H1 (cell line): ENCODE results near the gene CTIF. TPM values are rescaled to one million over a fixed set of nuclear protein-coding genes. Genes with fewer than 3 reads are reported as not detected.

Source experiments
- CTCF ChIA-PET: fragments of 300-600 bp; sonication (Branson Sonifier 250); formaldehyde crosslinking; loops from one replicate; lab custom pipeline; 2021; ENCODE audit not compliant: partially characterized antibody; lab: Charles Lee
- POLR2A ChIA-PET: fragments of 300-600 bp; sonication (Branson Sonifier 250); formaldehyde crosslinking; loops from one replicate; lab custom pipeline; 2021; ENCODE audit warnings: inconsistent platforms; ENCODE audit not compliant: partially characterized antibody; lab: Charles Lee
- DNase-seq, 2 experiments: peaks; one replicate each; pipeline versions ENCODE4 v3.0.0 to v3.0.0-alpha.2; 2010 to 2022; ENCODE audit warnings: low spot score in 2 of 2, low read depth in 1 of 2, mixed read lengths in 1 of 2
- FAIRE-seq: peaks from 2 replicates; lab custom pipeline; 2011; peaks lifted over from hg19 to GRCh38; lab: Jason Lieb, UNC
- H2AFZ ChIP-seq: 2 replicates; pipeline ENCODE4 v1.8.1; 2012; ENCODE audit warnings: low read length, inconsistent platforms
- H2AK5ac ChIP-seq: 2 replicates; pipeline ENCODE4 v1.6.1; 2013; ENCODE audit warnings: low read depth, low read length
- H2BK120ac ChIP-seq: replicated peaks from 2 replicates; pipeline ENCODE3; 2013; ENCODE audit warnings: low read depth, low read length, inconsistent platforms
- H2BK12ac ChIP-seq: 2 replicates; pipeline ENCODE4 v1.6.1; 2013; ENCODE audit warnings: low read depth, low read length
- H2BK15ac ChIP-seq: 2 replicates; pipeline ENCODE4 v1.6.1; 2013; ENCODE audit warnings: low read length
- H2BK20ac ChIP-seq: 2 replicates; pipeline ENCODE4 v1.6.1; 2013; ENCODE audit warnings: low read length
- H2BK5ac ChIP-seq: 2 replicates; pipeline ENCODE4 v1.6.1; 2013; ENCODE audit warnings: low read depth, low read length
- H3K14ac ChIP-seq: 2 replicates; pipeline ENCODE4 v1.6.1; 2013; ENCODE audit warnings: inconsistent platforms; ENCODE audit not compliant: insufficient read length
- H3K18ac ChIP-seq: 2 replicates; pipeline ENCODE4 v1.6.1; 2013; ENCODE audit warnings: low read length; ENCODE audit errors: extremely low read depth
- H3K23ac ChIP-seq: 2 replicates; pipeline ENCODE4 v1.6.1; 2013; ENCODE audit warnings: inconsistent platforms; ENCODE audit not compliant: insufficient read length
- H3K23me2 ChIP-seq: 2 replicates; pipeline ENCODE4 v1.6.1; 2013; ENCODE audit warnings: low read depth, low read length
- H3K27ac ChIP-seq: 2 replicates; pipeline ENCODE4 v1.6.1; 2011; ENCODE audit warnings: low read depth, low read length, inconsistent platforms
- H3K27me3 ChIP-seq, 4 experiments: replicated peaks in 1 of 4; 1 replicate in 1 of 4; 2 replicates in 3 of 4; pipeline versions ENCODE4 v1.6.1 to v1.8.1; 2011 to 2013; ENCODE audit warnings: low read length in 3 of 4, mild to moderate bottlenecking in 3 of 4, inconsistent platforms in 2 of 4, mixed read lengths in 2 of 4, moderate library complexity in 1 of 4; ENCODE audit not compliant: control insufficient read depth in 3 of 4, insufficient read depth in 3 of 4; ENCODE audit errors: extremely low read depth in 1 of 4
- H3K36me3 ChIP-seq, 4 experiments: 2 replicates each; pipeline versions ENCODE4 v1.6.1 to v1.8.1; 2011 to 2013; ENCODE audit warnings: mild to moderate bottlenecking in 4 of 4, low read length in 3 of 4, moderate library complexity in 2 of 4, control low read depth in 1 of 4, inconsistent platforms in 1 of 4; ENCODE audit not compliant: insufficient read depth in 4 of 4, control insufficient read depth in 2 of 4
- H3K4ac ChIP-seq: replicated peaks from 2 replicates; pipeline ENCODE3; 2013; ENCODE audit warnings: low read length, low read depth, mixed read lengths, inconsistent platforms; ENCODE audit not compliant: insufficient read length
- H3K4me1 ChIP-seq, 4 experiments: replicated peaks in 1 of 4; 1 replicate in 1 of 4; 2 replicates in 3 of 4; pipeline versions ENCODE4 v1.6.1 to v1.8.1; 2011 to 2013; ENCODE audit warnings: low read length in 3 of 4, inconsistent platforms in 2 of 4, mixed read lengths in 1 of 4; ENCODE audit not compliant: insufficient read depth in 4 of 4, control insufficient read depth in 3 of 4
- H3K4me2 ChIP-seq, 2 experiments: 2 replicates each; pipeline versions ENCODE4 v1.6.1 to v1.8.1; 2011 to 2013; ENCODE audit warnings: low read depth in 2 of 2, low read length in 2 of 2, control low read depth in 1 of 2, inconsistent platforms in 1 of 2, mild to moderate bottlenecking in 1 of 2; ENCODE audit not compliant: insufficient read depth in 1 of 2
- H3K4me3 ChIP-seq, 4 experiments: fragments of 200-600, 300-600 bp in 1 of 4; sonication (generic), shearing (Covaris generic), sonication (Bioruptor Twin) in 1 of 4; 2 replicates each; pipeline versions ENCODE4 v1.5.1 to v1.8.1; 2011 to 2016; ENCODE audit warnings: low read length in 4 of 4, low read depth in 3 of 4, control low read depth in 2 of 4, inconsistent platforms in 2 of 4, mild to moderate bottlenecking in 2 of 4, mixed read lengths in 1 of 4, moderate library complexity in 1 of 4; ENCODE audit not compliant: insufficient read depth in 2 of 4; ENCODE audit errors: extremely low read depth in 1 of 4
- H3K56ac ChIP-seq: replicated peaks from 2 replicates; pipeline ENCODE3; 2013; ENCODE audit warnings: low read depth, mild to moderate bottlenecking, mixed read lengths, low read length, inconsistent platforms; ENCODE audit not compliant: insufficient read length
- H3K79me1 ChIP-seq: 2 replicates; pipeline ENCODE4 v1.6.1; 2013; ENCODE audit warnings: low read depth, low read length, control low read depth
- H3K79me2 ChIP-seq, 2 experiments: 2 replicates each; pipeline versions ENCODE4 v1.6.1 to v1.8.1; 2012 to 2013; ENCODE audit warnings: low read length in 2 of 2, mild to moderate bottlenecking in 2 of 2, inconsistent platforms in 1 of 2; ENCODE audit not compliant: insufficient read depth in 2 of 2, control insufficient read depth in 1 of 2
- H3K9ac ChIP-seq, 4 experiments: replicated peaks in 1 of 4; 1 replicate in 1 of 4; 2 replicates in 3 of 4; pipeline versions ENCODE4 v1.6.1 to v1.8.1; 2011 to 2013; ENCODE audit warnings: low read depth in 3 of 4, low read length in 3 of 4, control low read depth in 2 of 4, mild to moderate bottlenecking in 2 of 4, moderate library complexity in 2 of 4, inconsistent platforms in 1 of 4; ENCODE audit errors: extremely low read depth in 1 of 4
- H3K9me3 ChIP-seq, 2 experiments: 2 replicates each; pipeline versions ENCODE4 v1.6.1 to v1.8.1; 2012 to 2013; ENCODE audit warnings: mild to moderate bottlenecking in 2 of 2, moderate library complexity in 2 of 2, control low read depth in 1 of 2, inconsistent platforms in 1 of 2, low read depth in 1 of 2, low read length in 1 of 2, mixed read lengths in 1 of 2; ENCODE audit not compliant: insufficient read depth in 2 of 2
- H4K20me1 ChIP-seq, 2 experiments: replicated peaks in 1 of 2; 2 replicates each; pipeline versions ENCODE3 to v1.8.1; 2011 to 2013; ENCODE audit warnings: inconsistent platforms in 2 of 2, low read length in 2 of 2, mild to moderate bottlenecking in 1 of 2; ENCODE audit not compliant: insufficient read depth in 2 of 2, control insufficient read depth in 1 of 2
- H4K5ac ChIP-seq: 2 replicates; pipeline ENCODE4 v1.6.1; 2013; ENCODE audit warnings: low read length, low read depth, mixed read lengths, inconsistent platforms; ENCODE audit not compliant: insufficient read length
- H4K8ac ChIP-seq: 2 replicates; pipeline ENCODE4 v1.8.0; 2013; ENCODE audit warnings: mild to moderate bottlenecking, moderate library complexity, low read length, inconsistent platforms; ENCODE audit not compliant: insufficient read depth; ENCODE audit errors: extremely low read depth
- H4K91ac ChIP-seq: replicated peaks from 2 replicates; pipeline ENCODE3; 2013; ENCODE audit warnings: low read length, mixed read lengths, inconsistent platforms; ENCODE audit not compliant: insufficient read length
- CEBPB ChIP-seq: IDR thresholded peaks from 2 replicates; pipeline ENCODE4 v1.6.1; 2012; ENCODE audit warnings: low read depth, low read length
- CTBP2 ChIP-seq: IDR thresholded peaks from 2 replicates; pipeline ENCODE4 v1.7.0; 2011; ENCODE audit warnings: borderline replicate concordance, mild to moderate bottlenecking, moderate library complexity, mixed read lengths, low read length; ENCODE audit not compliant: insufficient read depth, insufficient read length
- EP300 ChIP-seq, 2 experiments: IDR thresholded peaks; 1 replicate in 1 of 2; 2 replicates in 1 of 2; pipeline ENCODE4 v1.6.1; 2011 to 2012; ENCODE audit warnings: low read depth in 2 of 2, low read length in 2 of 2, mild to moderate bottlenecking in 2 of 2, borderline replicate concordance in 1 of 2, inconsistent platforms in 1 of 2, moderate library complexity in 1 of 2
- NANOG ChIP-seq: IDR thresholded peaks from 2 replicates; pipeline ENCODE4 v1.6.1; 2011; ENCODE audit warnings: low read length, low read depth, mild to moderate bottlenecking, inconsistent platforms; ENCODE audit not compliant: insufficient read depth, poor library complexity, severe bottlenecking
- RNF2 ChIP-seq: fragments of 200-900, 300-1000 bp; sonication (generic); IDR thresholded peaks from 2 replicates; pipeline ENCODE4 v1.7.1; 2016; ENCODE audit warnings: borderline replicate concordance, low read depth, mild to moderate bottlenecking, antibody characterized with exemption, low read length; ENCODE audit not compliant: poor library complexity, severe bottlenecking; ENCODE audit errors: missing control alignments
- TEAD4 ChIP-seq: IDR thresholded peaks from 2 replicates; pipeline ENCODE4 v1.6.1; 2012; ENCODE audit warnings: low read depth, low read length, inconsistent platforms, mixed read lengths
- WGBS, 2 experiments: shearing (Covaris generic) in 1 of 2; methylation state at CpG; one replicate each; pipeline versions ENCODE4 v1.1.6 to v1.1.7; 2013 to 2015; ENCODE audit warnings: low lambda C conversion rate in 2 of 2, mixed read lengths in 2 of 2, inconsistent platforms in 1 of 2, low coverage in 1 of 2, missing lambda C conversion rate in 1 of 2; ENCODE audit not compliant: insufficient replicate concordance in 2 of 2, insufficient coverage in 1 of 2, insufficient read length in 1 of 2; ENCODE audit errors: extremely low coverage in 1 of 2, missing lambda C conversion rate in 1 of 2; 5-methylcytosine and 5-hydroxymethylcytosine counted together
- polyA plus RNA-seq, 7 experiments: library from polyadenylated mRNA; depleted of rRNA in 3 of 7; stranded (reverse) in 5 of 7; unstranded in 2 of 7; fragments of >200 nt in 5 of 7; fragments of 200-250 nt in 2 of 7; gene quantifications; 1 replicate in 5 of 7; 2 replicates in 1 of 7; 4 replicates in 1 of 7; pipeline versions ENCODE4 v1.2.1 to v1.2.3, GENCODE V29; 2011 to 2013; ENCODE audit warnings: missing spikeins in 2 of 7, mixed read lengths in 2 of 7
- total RNA-seq: library from RNA; stranded (reverse); fragmentation: NEBNext Ultra II Directional; extraction: Animal tissue kit (Norgen Biotek cat#: 25700); gene quantifications from 2 replicates; pipeline ENCODE4 v1.2.1, GENCODE V29; 2021
- TF ChIP-seq, protein P1 (sequence below): IDR thresholded peaks from 2 replicates; pipeline ENCODE4 v1.6.1; 2012; ENCODE audit warnings: low read length, inconsistent platforms
- TF ChIP-seq, protein P2 (sequence below): IDR thresholded peaks from 2 replicates; pipeline ENCODE4 v1.6.1; 2011; ENCODE audit warnings: low read length, improper control_type of control experiment

Gene CTIF
- total and polyA plus RNA-seq, 2 of the 8 experiments (the other 6 are each of a cell fraction or from before 2014, with no cell fraction given): 9.0 to 17.8 TPM

DNA sequence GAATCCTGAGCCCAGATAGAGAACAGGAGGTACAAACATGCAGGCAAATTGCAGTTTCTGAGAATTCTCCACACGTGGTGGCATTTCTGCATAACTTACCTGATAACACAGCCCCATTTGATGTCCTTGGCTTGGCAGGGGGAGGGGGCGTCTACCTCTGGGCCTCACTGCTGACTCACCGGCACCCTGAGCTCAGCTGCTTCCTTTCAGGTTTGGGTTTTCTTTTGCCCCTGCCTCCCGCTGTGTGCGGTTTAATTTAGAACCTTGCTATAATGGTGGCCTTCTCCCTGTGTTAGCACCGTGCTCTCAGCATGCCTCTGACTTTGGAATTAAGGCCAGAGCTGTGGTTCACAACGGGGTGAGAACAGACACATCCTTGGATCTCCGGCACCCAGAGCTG, 4.4 kb downstream of the CTIF start:
- no peak overlapping the region for H4K5ac ChIP-seq
- peak overlapping the region in 3 of 4 experiments; percentile 18 to 25 (median 24); a peak in 4 of 8 replicates for H3K4me3 ChIP-seq
- H3K4me1 ChIP-seq: peaks cover 41 to 74% (median 52%) of the 10 kb centered on the region in 4 experiments
- no peak overlapping the region for H2BK15ac ChIP-seq
- H3K56ac ChIP-seq: no peak overlapping the region
- H4K8ac ChIP-seq: no peak overlapping the region
- POLR2A ChIA-PET: interaction anchor here (1.0 kb wide), 1 partner anchor 108 kb away, joined by 3 read pairs; no protein-coding TSS in a partner anchor
- no peaks in the 10 kb centered on the region for H3K9me3 ChIP-seq
- H3K4ac ChIP-seq: no peak overlapping the region
- peak overlapping the region; percentile 91 for H3K18ac ChIP-seq
- CTCF ChIA-PET: interaction anchor here (0.7 to 2.5 kb wide), 9 partner anchors 8 to 94 kb away, joined by 3 to 7 read pairs (median 3); no protein-coding TSS in a partner anchor
- FAIRE-seq: peak; percentile 63
- no peak overlapping the region for H2AFZ ChIP-seq
- H3K4me2 ChIP-seq: peak overlapping the region; percentile 52 to 57
- H4K20me1 ChIP-seq: peaks cover 0 to 11% of the 10 kb centered on the region in 2 experiments
- peaks cover under 1 to 36% of the 10 kb centered on the region in 2 experiments; a peak in 3 of 4 replicates for H3K79me2 ChIP-seq
- WGBS, 2 experiments: 15% methylated on average over 8 of the region's 8 CpGs; no CpG with 5 or more reads in 1 of the 2 experiments
- peaks cover 22% of the 10 kb centered on the region for H3K23me2 ChIP-seq
- no peak overlapping the region for H4K91ac ChIP-seq
- H3K79me1 ChIP-seq: peaks cover 13% of the 10 kb centered on the region
- H3K9ac ChIP-seq: no peak overlapping the region
- no peak overlapping the region for H3K23ac ChIP-seq
- no peak overlapping the region for H3K27ac ChIP-seq
- no peak overlapping the region for H3K14ac ChIP-seq
- H3K27me3 ChIP-seq: peaks cover 0 to 13% (median 5%) of the 10 kb centered on the region in 4 experiments; a peak in 5 of 7 replicates
- DNase-seq: peak in 1 of 2 experiments; percentile 59
- peak overlapping the region; percentile 98 for H2BK12ac ChIP-seq
- H2BK5ac ChIP-seq: peak overlapping the region; percentile 5; the same call in 1 of the 2 replicates
- no peak overlapping the region for H2BK120ac ChIP-seq
- H2AK5ac ChIP-seq: peak overlapping the region; percentile 59; the same call in 1 of the 2 replicates
- peak overlapping the region; percentile 49 for H2BK20ac ChIP-seq
- no peaks in the 10 kb centered on the region for H3K36me3 ChIP-seq
- TF ChIP-seq, protein P1, sequence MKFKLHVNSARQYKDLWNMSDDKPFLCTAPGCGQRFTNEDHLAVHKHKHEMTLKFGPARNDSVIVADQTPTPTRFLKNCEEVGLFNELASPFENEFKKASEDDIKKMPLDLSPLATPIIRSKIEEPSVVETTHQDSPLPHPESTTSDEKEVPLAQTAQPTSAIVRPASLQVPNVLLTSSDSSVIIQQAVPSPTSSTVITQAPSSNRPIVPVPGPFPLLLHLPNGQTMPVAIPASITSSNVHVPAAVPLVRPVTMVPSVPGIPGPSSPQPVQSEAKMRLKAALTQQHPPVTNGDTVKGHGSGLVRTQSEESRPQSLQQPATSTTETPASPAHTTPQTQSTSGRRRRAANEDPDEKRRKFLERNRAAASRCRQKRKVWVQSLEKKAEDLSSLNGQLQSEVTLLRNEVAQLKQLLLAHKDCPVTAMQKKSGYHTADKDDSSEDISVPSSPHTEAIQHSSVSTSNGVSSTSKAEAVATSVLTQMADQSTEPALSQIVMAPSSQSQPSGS: no peak
- TF ChIP-seq, protein P2, sequence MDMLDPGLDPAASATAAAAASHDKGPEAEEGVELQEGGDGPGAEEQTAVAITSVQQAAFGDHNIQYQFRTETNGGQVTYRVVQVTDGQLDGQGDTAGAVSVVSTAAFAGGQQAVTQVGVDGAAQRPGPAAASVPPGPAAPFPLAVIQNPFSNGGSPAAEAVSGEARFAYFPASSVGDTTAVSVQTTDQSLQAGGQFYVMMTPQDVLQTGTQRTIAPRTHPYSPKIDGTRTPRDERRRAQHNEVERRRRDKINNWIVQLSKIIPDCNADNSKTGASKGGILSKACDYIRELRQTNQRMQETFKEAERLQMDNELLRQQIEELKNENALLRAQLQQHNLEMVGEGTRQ: no peak
- TF ChIP-seq NANOG (no peak), CEBPB (no peak), TEAD4 (peak; percentile 43; the same call in 1 of the 2 replicates), EP300 (IDR thresholded peaks at IDR 0.05; ENCODE audit: borderline replicate concordance in 1 of 2, low read depth in 2 of 2, low read length in 2 of 2) (no peak), CTBP2 (peak; percentile 70), RNF2 (no peak)
